ENCODE measurements around the gene MATCAP1.

The MATCAP1 gene

GRCh38 chr16:67185651-67186134 is 1.9 kb upstream of the MATCAP1 start:
- no peak for DNase-seq (ENCODE audit: extremely low read depth, low read depth)
- H3K4me3 ChIP-seq (replicated peaks; ENCODE audit: low read depth, low read length), result no peak overlapping the region
- TF ChIP-seq CTCF (IDR thresholded peaks at IDR 0.05; ENCODE audit: low read depth, low read length, missing control alignments), result no peak

GRCh38 chr16:67184995-67185650 is 1.4 kb upstream of the MATCAP1 start:
- no peak overlapping the region for H3K4me3 ChIP-seq (replicated peaks; ENCODE audit: low read depth, low read length)
- TF ChIP-seq CTCF (IDR thresholded peaks at IDR 0.05; ENCODE audit: low read depth, low read length, missing control alignments), result peak; percentile 76
- DNase-seq (ENCODE audit: extremely low read depth, low read depth), result peak; percentile 71

GRCh38 chr16:67184453-67184994 is 761 bp upstream of the MATCAP1 start:
- peak overlapping the region; percentile 45 for H3K4me3 ChIP-seq (replicated peaks; ENCODE audit: low read depth, low read length)
- TF ChIP-seq CTCF (IDR thresholded peaks at IDR 0.05; ENCODE audit: low read depth, low read length, missing control alignments), result no peak
- no peak for DNase-seq (ENCODE audit: extremely low read depth, low read depth)

- peak overlapping the region; percentile 45 for H3K4me3 ChIP-seq (replicated peaks; ENCODE audit: low read depth, low read length)
- no peak for DNase-seq (ENCODE audit: extremely low read depth, low read depth)
- no peak for TF ChIP-seq CTCF (IDR thresholded peaks at IDR 0.05; ENCODE audit: low read depth, low read length, missing control alignments)
Observed at GRCh38 chr16:67183284-67183626, 508 bp downstream of the MATCAP1 start.

GRCh38 chr16:67182288-67182687 is 1.5 kb downstream of the MATCAP1 start:
- H3K4me3 ChIP-seq (replicated peaks; ENCODE audit: low read depth, low read length), result peak overlapping the region; percentile 45
- no peak for DNase-seq (ENCODE audit: extremely low read depth, low read depth)
- TF ChIP-seq CTCF (IDR thresholded peaks at IDR 0.05; ENCODE audit: low read depth, low read length, missing control alignments), result no peak

- no peak for TF ChIP-seq CTCF (IDR thresholded peaks at IDR 0.05; ENCODE audit: low read depth, low read length, missing control alignments)
- H3K4me3 ChIP-seq (replicated peaks; ENCODE audit: low read depth, low read length), result no peak overlapping the region
- no peak for DNase-seq (ENCODE audit: extremely low read depth, low read depth)
Observed at GRCh38 chr16:67181346-67181745, 2.4 kb downstream of the MATCAP1 start.
